DLD1 (cell line): ENCODE data around the gene PCBP3.
"Not testable (repeated sequence)": the region's sequence is repeated elsewhere in the genome, so short reads cannot be mapped to it uniquely, and the experiment has no call there.

Experiments used
- in situ Hi-C: cut with HindIII; loops from 2 replicates; pipeline ENCODE4 v1.10.0; 2017; ENCODE audit warnings: low sequenced_read_pairs

PCBP3 gene

GRCh38 chr21:45869121-45870007, 225.8 kb downstream of the PCBP3 start:
- in situ Hi-C loops: no loop called here

GRCh38 chr21:45870421-45870820, 226.9 kb downstream of the PCBP3 start:
- in situ Hi-C loops: no loop called here

GRCh38 chr21:45870851-45871615, 227.5 kb downstream of the PCBP3 start:
- in situ Hi-C loops: no loop called here

DNA sequence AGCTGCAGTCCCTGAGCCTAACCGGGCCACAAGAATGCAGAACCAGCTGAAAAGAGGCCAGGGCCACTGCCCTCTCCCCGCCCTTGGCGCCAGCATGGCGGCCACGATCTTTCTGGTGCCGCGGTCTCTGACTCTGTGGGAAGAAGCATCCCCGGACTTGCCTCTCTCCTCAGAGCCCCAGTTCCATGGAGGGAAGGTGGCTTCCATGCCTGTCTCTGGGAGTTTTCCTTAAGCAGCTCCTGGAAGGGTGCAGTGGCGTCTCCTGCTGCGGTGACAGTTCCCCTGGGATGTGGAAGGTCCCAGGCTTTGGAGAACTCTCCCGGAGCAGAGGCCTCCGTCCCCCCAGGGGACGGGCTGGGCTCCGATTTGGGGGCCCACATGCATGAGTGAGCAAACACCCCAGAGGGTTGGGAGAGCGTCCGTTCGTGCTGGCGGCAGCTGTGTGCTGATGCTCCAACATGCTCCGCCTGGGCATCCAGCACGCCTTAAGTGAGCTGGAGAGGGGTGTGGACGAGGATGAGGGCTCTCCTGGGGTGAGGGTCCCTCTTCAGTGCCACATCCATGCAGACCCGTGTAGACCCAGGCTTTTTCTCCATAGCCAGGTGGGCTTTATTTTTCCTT, 228.2 kb downstream of the PCBP3 start:
- in situ Hi-C loops: no loop called here

GRCh38 chr21:45872471-45872870, 228.9 kb downstream of the PCBP3 start:
- in situ Hi-C loops: no loop called here

DNA sequence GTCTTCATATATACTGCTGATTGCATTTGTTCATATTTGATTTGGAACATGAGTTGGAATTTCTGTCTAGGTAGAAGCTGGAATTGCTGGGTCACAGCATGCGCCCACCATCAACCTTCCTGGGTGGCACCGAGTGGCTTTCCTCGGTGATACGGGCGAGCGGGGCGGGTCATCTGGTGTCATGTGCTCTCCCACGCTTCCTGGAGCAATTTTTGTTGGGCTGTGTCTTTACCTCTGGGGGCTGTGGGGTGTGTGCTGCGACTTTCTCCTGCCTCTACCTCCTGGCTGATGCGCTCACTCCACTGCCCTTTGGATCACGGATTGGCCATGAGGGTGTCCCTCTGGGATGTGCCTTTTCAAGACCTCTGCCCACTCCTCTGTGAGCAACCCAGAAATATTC, 229.4 kb downstream of the PCBP3 start:
- in situ Hi-C loops: no loop called here

DNA sequence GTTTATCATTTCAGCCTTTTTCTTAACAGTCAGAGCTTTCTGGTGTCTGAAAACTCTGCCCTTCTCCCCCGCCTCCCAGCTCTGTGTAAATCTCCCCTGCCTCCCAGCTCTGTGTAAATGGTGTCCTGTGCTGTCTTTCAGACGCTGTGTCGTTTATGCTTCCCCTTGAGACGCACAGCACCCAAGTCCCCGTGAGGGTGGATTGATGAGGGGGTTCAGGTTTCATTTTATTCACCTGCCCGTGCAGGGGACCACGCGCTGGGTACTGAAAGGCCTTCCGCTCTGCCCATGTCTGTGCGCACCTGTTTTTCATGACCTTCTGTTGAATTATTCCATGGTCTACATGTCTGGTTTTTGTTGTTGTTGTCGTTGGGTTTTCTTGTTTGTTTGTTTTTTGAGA, 229.9 kb downstream of the PCBP3 start:
- in situ Hi-C loops: no loop called here

DNA sequence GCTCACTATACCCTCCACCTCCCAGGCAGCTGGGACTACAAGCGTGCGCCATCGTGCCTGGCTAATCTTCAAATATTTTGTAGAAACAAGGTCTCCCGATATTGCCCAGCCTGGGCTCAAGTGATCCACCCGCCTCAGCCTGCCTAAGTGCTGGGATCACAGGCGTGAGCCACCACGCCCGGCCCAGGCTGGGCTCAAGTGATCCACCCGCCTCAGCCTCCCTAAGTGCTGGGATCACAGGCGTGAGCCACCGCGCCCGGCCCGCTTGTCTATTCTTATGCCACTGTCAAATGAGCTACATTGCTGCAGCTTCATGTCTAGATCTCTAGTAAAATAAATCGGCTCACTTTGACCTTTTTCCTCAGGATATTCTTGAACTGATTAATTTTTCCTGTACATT, 230.3 kb downstream of the PCBP3 start:
- in situ Hi-C loops: no loop called here

GRCh38 chr21:45874716-45875415, 231.3 kb downstream of the PCBP3 start:
- in situ Hi-C loops: no loop called here

GRCh38 chr21:45875416-45875760, 231.9 kb downstream of the PCBP3 start:
- in situ Hi-C loops: no loop called here

- in situ Hi-C loops: no loop called here
Measured at GRCh38 chr21:45875881-45876280, 232.4 kb downstream of the PCBP3 start.

DNA sequence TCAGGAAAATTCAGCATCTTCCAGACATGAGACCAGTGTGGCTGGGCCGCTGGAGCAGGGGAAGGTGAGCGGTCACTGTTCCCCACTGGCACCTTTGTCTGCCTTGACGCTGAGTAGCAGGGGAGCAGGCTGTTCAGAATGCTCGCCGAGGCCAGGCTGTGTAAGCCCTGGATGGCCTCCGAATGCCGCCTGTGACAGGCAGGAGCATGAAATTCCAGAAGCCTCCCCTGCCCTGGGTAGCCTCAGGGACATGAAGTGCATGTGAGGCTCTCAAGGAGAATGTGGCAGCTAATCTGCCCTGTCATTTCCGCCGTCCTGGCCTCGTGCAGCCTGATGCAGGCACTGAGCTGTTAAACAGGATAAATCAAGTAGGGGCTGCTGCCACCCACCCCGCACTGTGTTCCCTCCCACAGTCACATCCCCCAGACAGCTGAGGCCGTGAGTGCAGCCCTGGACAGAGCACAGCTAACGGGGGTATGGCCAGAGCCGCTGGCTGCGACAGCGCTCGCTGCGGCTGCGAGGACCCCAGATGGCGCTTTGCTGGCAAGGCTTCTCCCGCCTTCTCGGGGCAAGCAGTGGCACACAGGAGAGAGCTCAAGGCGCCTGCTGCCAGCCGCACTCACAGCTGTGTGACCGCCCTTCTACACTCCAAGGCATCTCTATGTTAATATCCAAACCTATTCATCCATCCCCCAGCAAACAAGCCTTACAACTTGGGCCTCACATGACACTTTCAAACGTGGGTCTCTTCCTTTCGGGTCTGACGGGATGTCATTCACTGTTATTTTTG, 233.1 kb downstream of the PCBP3 start:
- in situ Hi-C loops: no loop called here

GRCh38 chr21:45877171-45877438, 233.6 kb downstream of the PCBP3 start:
- in situ Hi-C loops: no loop called here

- in situ Hi-C loops: no loop called here
Measured at GRCh38 chr21:45877821-45878469, 234.4 kb downstream of the PCBP3 start.

GRCh38 chr21:45880097-45881068, 236.9 kb downstream of the PCBP3 start:
- in situ Hi-C loops: no loop called here

DNA sequence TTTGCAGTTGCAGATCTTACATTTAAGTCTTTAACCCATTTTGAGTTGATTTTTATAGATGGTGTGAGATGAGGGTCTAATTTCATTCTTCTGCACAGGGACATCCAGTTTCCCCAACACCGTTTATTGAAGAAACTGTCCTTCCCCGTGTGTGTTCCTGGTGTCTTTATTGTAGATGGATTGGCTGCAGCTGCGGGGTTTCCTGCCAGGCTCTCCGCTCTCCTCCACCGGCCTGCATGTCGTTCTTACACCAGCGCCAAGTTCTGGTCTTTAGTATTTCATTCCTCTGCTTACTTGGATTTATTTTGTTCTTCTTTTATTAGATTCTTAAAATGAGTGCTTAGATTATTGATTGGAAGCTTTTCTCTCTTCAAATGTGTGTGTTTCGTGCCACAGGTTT, 239.1 kb downstream of the PCBP3 start:
- in situ Hi-C loops: no loop called here

DNA sequence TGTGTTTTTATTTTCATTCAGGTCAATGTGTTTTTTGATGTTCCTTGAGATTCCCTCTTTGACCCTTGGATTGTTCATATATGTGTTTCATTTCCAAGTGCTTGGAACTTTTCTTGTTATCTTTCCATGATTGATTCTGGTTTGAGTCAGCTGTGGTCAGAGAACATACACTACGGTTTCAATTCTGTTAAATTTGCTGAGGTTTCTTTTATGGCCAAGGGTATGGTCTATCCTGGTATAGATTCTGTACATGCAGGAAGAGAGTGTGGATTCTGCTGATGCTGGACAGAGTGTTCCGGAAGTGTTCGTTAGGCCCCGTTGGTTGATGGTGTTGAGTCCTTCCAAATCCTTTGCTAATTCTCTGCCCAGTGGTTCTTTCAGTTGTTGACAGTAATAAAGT, 239.6 kb downstream of the PCBP3 start:
- in situ Hi-C loops: no loop called here

GRCh38 chr21:45885597-45885929, 242.0 kb downstream of the PCBP3 start:
- in situ Hi-C loops: no loop called here

DNA sequence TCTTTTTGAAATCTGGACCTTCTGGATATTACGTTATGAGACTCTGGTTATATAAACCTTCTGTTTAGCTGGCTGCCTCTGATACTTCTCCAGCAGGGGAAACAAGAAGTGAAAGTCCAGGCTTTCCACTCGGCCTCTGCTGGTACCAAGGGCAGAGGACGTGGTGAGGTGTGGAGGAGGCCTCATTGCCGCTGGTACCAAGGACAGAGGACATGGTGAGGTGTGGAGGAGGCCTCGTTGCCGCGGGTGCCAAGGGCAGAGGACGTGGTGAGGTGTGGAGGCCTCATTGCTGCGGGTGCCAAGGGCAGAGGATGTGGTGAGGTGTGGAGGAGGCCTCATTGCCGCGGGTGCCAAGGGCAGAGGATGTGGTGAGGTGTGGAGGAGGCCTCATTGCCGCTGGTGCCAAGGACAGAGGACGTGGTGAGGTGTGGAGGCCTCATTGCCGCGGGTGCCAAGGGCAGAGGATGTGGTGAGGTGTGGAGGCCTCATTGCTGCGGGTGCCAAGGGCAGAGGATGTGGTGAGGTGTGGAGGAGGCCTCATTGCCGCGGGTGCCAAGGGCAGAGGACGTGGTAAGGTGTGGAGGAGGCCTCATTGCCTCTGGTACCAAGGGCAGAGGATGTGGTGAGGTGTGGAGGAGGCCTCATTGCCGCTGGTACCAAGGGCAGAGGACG, 242.5 kb downstream of the PCBP3 start:
- in situ Hi-C loops: not testable (repeated sequence)
